GM19397 (cell line): ENCODE data around the gene RPL7L1.
A peak's percentile ranks its signal among the peaks of the same experiment; 100 is the strongest.
"Not testable (repeated sequence)": the region's sequence is repeated elsewhere in the genome, so short reads cannot be mapped to it uniquely, and the experiment has no call there.

ENCODE experiments used
- ATAC-seq: cut with Tn5 transposase; IDR thresholded peaks from one replicate; pipeline ENCODE4 v1.9.1; 2021; ENCODE audit warnings: mild to moderate bottlenecking, moderate library complexity; ENCODE audit not compliant: unreplicated experiment

RPL7L1 gene

DNA sequence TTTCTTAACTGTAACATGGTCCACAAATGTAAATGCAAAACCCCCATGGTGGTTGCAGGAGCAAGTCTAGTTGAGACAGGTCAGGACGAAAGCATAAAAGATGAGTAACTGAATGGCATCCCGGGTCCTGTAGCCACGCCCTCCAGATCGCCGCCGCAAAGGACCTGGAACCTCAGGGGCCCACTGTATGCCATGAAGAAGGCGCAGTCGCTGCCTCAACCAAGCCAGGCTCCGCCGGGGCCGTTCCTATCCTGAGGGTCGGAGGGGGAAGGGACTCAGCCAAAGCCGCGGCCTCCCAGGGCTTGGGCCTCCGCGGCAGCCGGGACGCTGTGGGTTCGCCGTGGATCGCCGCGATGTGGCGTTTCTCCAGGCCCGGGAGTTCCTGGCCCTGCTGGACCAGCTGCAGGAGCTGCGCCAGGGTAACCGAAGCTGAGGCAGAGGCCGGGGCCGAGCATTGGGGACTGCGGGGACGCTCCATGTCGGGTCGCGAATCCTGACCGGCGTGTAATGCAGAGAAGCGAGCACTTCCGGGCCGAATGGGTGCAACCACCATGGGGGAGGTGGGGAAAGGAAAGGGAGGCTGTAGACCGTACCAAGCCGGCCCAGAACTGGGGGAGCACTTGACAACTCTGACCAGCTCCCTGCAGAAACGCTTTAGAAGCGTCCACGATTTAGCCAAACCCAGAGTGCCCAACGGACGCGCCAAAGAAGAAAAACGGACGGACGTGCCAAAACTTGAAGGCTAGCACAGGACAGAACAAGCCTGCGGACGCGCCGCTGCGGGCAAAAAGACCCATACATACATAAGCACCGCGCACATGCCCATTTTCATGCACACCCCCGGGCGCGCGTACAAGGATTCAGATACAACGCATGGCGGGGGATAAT lies 11.1 kb downstream of the RPL7L1 start:
- peak; percentile 87 for ATAC-seq

DNA sequence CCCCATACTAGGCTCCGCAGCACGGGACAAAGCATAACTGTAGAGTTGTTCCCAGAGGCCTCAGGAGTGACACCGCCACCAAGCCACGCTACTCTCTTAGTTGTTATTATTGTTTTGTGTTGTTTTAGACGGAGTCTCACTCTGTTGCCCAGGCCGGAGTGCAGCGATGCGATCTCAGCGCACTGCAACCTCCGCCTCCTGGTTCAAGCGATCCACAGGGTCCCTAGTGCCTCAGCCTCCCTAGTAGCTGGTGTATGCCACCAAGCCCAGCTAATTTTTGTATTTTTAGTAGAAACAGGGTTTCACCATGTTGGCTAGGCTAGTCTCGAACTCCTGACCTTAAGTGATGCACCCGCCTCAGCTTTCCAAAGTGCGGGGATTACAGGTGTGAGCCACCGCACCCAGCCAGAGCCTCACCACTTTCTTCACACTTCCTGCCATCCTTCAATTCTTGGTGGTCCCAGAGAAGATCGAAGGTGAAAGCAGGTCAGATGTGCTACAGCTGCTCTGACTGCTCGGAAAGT lies 11.8 kb downstream of the RPL7L1 start:
- ATAC-seq = no peak

DNA sequence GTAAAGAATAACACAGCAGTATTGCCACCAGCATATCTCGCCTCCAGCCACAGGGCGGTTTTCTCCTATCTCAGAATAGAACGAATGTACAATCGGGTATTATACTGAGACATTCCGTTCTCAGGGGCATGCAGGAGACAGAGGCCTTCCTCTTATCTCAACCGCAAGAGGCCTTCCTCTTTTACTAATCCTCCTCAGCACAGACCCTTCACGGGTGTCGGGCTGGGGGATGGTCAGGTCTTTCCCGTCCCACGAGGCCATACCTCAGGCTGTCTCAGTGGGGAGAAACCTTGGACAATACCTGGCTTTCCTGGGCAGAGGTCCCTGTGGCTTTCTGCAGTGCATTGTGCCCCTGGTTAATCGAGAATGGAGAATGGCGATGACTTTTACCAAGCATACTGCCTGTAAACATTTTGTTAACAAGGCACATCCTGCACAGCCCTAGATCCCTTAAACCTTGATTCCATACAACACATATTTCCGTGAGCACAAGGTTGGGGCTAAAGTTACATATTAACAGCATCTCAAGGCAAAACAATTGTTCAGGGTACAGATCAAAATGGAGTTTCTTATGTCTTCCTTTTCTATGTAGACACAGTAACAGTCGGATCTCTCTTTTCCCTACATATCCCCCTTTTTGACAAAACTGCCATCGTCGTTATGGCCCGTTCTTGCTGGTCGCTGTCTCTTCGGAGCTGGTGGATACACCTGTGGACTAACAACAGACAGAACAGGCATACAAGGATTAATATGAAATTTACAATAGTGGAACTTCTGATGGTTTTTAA lies 14.8 kb downstream of the RPL7L1 start:
- not testable (repeated sequence) for ATAC-seq

DNA sequence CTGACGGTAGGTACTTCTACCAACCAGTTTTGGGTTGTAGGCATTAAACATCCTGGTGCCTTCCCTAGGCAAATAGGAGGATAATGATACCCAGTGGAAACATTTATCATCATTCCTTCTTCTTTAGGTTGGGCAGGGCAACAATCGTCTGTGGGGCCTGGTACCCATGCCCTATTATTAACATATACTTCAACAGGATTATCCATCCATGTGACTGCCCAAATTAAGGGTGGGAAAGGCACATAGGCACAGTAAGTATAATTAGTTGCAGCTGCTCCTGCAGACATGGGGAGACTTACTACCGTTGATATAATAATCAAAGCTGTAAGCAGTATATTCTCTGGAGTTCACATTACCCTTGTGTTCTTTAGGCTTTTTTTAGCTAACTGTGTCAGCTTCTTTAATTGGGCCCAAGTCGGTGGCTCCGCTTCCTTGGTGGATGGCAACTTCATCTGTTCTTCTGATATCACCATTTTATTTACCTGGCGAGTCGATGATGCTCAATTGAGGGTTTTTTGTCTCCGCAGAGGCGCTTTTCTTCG lies 16.8 kb downstream of the RPL7L1 start:
- ATAC-seq = no peak

DNA sequence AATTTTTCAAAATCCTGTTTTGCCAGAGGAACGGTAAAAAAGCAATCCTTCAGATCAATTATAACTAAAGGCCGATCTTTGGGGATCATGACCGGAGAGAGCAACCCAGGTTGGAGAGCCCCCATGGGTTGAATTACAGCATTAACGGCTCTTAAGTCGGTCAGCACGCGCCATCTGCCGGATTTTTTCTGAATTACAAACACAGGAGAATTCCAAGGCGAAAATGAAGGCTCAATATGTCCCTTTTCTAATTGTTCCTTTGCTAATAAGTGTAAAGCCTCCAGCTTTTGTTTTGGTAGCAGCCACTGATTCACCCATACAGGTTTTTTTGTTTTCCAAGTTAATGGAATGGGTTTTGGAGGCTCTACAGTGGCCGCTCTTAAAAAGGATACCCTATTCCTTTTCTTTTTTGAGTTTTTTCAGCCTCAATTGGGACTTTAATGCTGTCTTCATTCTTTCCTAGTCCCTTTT lies 19.5 kb downstream of the RPL7L1 start:
- ATAC-seq = no peak

DNA sequence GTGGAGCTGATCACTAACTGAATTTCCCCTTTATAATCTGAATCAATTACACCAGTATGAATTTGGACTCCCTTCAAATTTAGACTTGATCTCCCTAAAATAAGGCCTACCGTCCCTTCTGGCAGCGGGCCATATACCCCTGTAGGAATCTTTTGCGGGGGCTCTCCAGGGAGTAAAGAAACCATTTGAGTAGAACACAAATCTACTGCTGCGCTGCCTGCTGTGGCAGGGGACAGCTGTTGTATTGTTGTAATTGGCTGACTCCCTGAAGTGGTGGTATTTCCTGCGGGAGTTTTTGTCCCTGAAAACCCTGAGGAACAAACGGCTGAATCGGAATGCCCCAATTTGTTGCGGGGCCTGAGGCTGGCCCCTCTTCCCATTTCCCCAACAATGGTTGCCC lies 20.5 kb downstream of the RPL7L1 start:
- no peak for ATAC-seq

DNA sequence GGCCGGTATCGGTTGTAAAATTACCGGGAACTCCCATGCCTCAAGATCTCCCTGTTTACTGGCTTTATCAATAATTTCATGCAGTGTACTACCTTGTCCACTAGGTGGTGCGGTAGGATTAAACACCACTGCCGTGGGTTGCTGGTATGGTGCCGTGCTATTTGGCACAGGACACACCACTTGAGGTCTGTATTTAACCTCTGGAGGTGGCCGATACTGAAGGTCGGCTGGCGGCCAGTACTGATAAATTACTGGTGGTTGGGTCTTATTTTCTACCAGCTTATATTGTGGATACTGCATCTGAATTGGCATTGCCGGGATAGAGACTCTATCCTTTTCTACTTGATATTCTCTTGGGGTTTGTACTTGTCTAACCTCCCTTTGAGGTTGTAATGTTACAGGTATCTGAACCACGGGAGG lies 22.1 kb downstream of the RPL7L1 start:
- ATAC-seq = no peak

DNA sequence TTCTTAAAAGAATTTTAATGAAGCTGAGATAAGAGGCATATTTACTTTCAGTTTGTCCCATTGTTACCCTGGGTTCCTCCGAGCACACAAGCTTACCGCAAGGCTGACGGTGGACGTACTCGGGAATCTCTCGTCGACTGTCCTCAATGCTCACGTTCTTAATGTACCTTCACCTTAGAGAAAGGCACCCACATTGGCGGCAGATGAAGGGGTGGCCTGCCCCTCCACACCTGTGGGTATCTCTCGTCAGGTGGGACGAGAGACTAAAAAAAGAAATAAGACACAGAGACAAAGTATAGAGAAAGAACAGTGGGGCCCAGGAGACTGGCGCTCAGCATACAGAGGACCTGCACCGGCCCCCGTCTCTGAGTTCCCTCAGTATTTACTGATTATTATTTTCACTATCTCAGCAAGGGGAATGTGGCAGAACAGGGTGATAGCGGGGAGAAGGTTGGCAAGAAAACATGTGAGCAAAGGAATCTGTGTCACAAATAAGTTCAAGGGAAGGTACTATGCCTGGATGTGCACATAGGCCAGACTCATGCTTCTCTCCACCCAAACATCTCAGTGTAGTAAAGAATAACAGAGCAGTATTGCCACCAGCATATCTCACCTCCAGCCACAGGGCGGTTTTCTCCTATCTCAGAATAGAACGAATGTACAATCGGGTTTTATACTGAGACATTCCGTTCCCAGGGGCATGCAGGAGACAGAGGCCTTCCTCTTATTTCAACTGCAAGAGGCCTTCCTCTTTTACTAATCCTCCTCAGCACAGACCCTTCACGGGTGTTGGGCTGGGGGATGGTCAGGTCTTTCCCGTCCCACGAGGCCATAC lies 23.2 kb downstream of the RPL7L1 start:
- not testable (repeated sequence) for ATAC-seq

DNA sequence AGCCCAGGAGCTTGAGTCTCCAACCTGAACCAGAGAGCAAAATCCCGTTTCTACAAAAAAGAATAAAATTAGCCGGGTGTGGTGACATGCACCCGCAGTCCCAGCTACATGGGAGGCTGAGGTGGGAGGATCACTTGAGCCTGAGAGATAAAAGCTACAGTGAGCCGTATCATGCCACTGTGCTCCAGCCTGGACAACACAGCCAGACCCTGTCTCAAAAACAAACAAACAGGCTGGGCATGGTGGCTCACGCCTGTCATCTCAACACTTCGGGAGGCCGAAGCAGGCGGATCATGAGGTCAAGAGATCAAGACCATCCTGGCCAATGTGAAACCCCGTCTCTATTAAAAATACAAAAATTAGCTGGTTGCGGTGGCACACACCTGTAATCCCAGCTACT lies 25.1 kb downstream of the RPL7L1 start:
- no peak for ATAC-seq

DNA sequence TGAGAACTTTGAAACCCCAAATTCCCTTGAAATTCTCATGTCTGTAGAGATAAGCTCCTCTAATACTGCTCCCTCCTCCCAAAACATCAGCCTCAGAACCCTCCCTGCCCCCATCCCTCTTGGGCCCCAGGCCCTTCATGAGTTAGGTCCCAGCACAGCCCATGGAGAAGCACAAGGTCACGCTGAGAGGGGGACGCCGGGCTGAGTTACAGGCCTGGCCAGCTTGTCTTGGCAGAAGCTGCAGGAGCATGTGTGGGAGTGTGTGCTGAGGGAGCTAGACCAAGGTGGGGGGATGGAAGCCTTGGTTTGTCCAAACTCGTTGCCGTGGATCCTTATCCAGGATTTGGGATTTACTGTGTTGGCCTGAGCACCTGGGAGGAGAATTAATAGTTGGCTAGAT lies 27.9 kb downstream of the RPL7L1 start:
- no peak for ATAC-seq

DNA sequence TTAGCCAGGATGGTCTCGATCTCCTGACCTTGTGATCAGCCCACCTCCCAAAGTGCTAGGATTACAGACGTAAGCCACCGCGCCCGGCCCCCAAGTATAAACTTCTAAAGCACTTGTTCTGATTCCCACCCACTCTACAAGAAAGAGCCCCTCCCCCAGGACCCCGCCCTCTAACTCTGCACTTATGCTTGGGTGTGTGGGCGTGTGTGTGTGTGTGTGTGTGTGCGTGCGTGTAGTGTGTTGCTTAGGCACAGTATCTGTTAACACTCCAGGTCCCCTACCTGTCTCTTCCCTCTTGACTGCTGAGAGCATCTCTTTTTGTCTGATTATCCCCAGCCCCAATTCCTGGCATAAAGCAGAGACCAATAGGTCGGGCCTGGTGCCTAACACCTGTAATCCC lies 30.4 kb downstream of the RPL7L1 start:
- ATAC-seq = no peak

DNA sequence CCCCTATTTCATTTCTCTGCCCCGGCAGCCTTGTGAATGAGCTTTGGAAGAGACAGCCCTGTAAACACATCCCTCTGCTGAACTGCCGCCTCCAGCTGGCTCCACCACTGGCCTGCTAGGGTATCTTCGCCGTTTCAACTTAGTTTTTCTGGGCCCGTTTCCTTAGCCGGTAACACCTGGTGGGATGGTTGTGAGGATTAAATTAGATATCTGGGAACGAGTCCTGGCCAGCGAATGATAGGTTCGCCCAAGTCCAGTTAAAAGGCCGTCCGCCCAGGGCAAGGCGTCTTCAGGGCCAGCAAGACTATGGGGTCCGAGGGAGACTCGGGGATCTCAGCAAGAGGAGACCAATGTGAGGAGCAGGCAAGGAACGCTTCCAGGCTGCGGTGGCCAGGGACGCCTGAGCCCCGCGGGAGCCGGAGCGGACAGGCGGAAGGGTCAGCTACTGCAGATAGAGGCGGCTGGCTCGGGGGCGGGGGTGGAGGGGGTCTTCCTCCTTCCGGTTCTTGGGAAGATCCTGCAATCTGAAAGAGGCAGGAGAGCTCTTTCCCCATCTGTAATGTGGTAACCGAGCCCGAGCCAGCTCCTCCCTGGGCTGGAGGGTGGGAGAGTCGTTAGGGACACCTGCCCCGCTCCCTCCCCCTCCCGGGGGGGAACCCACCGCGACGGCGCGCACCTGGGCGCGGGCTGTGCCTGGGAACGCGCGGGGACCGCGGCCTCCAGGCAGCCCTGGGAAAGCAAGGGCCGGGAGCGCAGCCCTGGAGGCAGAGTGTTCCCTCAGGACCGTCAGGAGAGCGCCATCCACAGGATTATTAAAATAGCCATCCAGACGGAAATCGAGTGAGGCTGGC lies 32.0 kb downstream of the RPL7L1 start:
- no peak for ATAC-seq

DNA sequence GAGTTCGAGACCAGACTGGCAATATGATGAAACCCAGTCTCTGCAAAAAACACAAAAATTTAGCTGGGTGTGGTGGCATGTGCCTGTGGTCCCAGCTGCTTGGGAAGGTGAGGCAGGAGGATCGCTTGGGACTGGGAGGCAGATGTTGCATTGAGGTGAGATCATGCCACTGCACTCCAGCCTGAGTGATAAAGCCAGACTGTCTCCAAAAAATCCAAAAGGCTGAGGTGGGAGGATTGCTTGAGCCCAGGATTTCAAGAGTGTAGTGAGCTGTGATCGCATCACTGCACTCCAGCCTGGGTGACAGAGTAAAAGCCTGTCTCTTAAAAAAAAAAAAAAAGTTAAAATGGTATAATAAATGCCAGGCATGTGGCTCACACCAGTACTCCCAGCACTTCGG lies 35.1 kb downstream of the RPL7L1 start:
- ATAC-seq = no peak

DNA sequence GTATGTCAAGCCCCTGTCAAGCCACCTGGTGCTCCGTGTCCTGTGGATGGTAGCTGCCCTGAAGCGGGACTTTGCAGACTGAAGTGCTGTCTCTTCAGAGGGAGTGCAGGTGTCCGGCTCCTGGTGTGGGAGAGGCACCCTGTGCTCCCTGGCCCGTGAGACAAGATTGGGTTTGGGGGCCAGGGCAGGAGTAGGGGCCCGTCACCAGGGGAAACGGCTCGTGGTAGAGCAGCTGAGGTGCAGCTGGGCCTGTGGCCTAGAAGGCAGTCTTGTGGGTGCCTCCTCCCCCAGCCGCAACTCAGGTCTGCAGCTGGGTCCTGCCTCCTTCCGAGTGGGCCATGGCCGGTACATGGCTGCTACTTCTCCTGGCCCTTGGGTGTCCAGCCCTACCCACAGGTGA lies 36.3 kb downstream of the RPL7L1 start, which contains the start of gene PTCRA:
Gene PTCRA, plus strand, starts transcription at position 322 of the 400 bp plus-strand sequence. Its CDS starts 17 bp downstream, at position 339.
- no peak for ATAC-seq

DNA sequence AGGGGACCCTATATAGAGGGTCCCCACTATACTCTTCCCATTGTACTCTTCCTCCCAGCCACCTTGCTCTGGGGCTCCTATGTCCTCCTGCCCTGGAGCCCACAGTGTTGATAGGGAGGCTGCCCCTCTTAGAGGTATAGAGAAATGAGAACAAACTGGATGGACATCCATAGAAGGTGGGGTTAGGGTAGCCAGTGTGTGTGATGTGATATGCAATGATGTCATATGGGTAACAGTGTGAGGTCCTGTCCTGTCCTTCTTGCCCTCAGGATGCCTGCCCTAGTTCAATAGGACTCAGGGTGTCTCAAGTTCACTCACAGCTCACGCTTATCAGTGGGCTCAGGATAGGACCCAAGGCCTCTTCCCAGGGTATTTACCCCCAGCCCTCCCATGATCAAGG lies 36.9 kb downstream of the RPL7L1 start:
- ATAC-seq = no peak

DNA sequence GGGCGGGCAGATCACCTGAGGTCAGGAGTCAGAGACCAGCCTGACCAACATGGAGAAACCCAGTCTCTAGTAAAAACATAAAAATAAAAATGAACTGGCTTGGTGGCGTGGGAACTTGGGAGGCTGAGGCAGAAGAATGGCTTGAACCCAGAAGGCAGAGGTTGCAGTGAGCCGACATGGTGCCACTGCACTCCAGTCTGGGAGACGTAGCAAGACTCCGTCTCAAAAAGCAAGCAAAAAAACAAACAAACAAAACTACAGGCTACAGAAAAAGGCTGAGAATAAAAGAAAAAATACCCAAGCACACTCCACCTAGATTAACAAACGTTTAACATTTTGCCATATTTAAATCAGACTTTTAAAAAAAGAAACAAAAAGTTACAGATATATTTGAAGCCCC lies 42.4 kb downstream of the RPL7L1 start:
- no peak for ATAC-seq

DNA sequence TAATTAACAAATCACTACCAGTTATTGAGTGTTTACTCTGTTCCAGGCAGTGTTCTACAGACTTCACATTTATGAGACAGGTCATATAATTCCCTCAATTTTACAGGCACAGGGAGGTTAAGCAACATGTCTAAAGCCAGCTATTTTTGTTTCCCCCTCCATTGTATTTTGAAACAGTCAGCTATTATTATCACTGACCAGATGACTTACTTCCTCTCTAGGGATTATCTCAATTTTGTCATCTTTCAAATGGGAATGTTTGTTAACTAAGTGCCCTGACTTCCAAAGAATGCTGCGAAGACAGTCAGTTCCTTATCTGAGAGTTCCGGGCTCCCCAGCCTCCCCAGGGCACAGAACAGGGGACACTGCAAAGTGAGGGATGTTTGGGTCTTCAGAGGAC lies 44.2 kb downstream of the RPL7L1 start:
- ATAC-seq = no peak

DNA sequence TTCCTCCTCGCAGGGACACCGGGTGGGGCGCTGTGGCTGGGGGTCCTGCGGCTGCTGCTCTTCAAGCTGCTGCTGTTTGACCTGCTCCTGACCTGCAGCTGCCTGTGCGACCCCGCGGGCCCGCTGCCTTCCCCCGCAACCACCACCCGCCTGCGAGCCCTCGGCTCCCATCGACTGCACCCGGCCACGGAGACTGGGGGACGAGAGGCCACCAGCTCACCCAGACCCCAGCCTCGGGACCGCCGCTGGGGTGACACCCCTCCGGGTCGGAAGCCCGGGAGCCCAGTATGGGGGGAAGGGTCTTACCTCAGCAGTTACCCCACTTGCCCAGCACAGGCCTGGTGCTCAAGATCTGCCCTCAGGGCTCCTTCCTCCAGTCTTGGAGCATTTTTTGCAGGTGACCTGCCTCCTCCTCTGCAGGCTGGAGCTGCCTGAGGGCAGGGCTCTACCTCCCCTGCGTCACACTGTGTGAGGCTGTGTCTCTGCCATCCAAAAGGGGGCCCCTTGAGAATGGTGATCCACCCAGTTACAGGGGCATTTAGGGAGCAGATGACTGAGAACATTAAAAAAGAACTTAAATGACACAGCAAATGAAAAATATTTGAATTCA lies 45.9 kb downstream of the RPL7L1 start:
- no peak for ATAC-seq
